ENCODE measurements around the gene CPPED1. TPM values are rescaled to one million over a fixed set of nuclear protein-coding genes. Genes with fewer than 3 reads are reported as not detected.

Gene CPPED1
- total and polyA plus RNA-seq, 7 donors = 2.7 to 6.1 (median 3.5) TPM

DNA sequence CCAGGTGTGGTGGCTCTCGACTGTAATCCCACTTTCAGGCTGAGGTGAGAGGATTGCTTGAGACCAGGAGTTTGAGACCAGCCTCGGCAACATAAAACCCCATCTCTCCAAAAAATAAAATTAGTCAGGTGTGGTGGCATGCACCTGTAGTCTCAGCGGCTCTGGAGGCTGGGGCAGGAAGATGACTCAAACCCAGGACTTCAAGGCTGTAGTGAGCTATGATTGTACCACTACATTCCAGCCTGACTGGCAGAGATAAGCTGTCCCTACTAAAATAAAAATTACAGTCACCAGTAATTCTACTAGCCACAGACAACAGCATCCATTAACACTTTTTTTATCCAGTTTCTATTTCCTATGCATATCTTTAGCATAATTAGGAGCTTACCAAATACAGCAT, 176.3 kb downstream of the CPPED1 start:
- DNase-seq (no peak), ATAC-seq (no peak)
- Histone ChIP-seq H3K27ac (no peak overlapping the region), H3K4me1 (no peaks in the 10 kb centered on the region), H3K4me3 (no peak overlapping the region), H3K27me3 (ENCODE audit: insufficient read depth in 3 of 3, low read length in 2 of 3) (no peaks in the 10 kb centered on the region), H3K9me3 (no peaks in the 10 kb centered on the region), H3K36me3 (ENCODE audit: insufficient read depth in 1 of 2, low read depth in 1 of 2) (no peaks in the 10 kb centered on the region)
- TF ChIP-seq, protein P1, sequence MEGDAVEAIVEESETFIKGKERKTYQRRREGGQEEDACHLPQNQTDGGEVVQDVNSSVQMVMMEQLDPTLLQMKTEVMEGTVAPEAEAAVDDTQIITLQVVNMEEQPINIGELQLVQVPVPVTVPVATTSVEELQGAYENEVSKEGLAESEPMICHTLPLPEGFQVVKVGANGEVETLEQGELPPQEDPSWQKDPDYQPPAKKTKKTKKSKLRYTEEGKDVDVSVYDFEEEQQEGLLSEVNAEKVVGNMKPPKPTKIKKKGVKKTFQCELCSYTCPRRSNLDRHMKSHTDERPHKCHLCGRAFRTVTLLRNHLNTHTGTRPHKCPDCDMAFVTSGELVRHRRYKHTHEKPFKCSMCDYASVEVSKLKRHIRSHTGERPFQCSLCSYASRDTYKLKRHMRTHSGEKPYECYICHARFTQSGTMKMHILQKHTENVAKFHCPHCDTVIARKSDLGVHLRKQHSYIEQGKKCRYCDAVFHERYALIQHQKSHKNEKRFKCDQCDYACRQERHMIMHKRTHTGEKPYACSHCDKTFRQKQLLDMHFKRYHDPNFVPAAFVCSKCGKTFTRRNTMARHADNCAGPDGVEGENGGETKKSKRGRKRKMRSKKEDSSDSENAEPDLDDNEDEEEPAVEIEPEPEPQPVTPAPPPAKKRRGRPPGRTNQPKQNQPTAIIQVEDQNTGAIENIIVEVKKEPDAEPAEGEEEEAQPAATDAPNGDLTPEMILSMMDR (IDR thresholded peaks at IDR 0.05) = no peak
- WGBS, 3 donors = 82 to 92% (median 84%) methylated on average over 3 of the region's 3 CpGs
- intact Hi-C loops (cut with DNase I) = no loop called here

DNA sequence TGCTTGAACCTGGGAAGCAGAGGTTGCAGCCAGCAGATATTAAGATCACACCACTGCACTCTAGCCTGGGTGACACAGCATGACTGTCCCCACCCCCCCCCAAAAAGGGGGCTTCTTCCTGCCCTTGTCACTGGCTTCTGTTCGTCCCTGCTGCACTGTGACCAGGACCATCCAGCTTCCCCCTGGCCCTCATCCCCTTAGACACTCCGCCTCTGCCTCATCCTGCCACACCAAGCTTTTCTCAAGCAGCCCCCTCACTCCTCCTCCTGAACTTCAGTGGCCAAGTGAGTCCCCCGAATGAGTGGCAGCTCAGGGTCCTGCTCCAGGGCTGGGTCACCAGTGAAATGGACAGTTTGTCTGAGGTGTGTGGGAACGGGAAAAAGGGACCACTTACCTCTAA, 177.3 kb downstream of the CPPED1 start:
- TF ChIP-seq, protein P1 (IDR thresholded peaks at IDR 0.05) = no peak
- Histone ChIP-seq H3K27ac (no peak overlapping the region), H3K9me3 (no peaks in the 10 kb centered on the region), H3K27me3 (ENCODE audit: insufficient read depth in 3 of 3, low read length in 2 of 3) (no peaks in the 10 kb centered on the region), H3K4me1 (no peaks in the 10 kb centered on the region), H3K36me3 (ENCODE audit: insufficient read depth in 1 of 2, low read depth in 1 of 2) (no peaks in the 10 kb centered on the region), H3K4me3 (no peak overlapping the region)
- intact Hi-C loops (cut with DNase I) = no loop called here
- ATAC-seq (no peak), DNase-seq (no peak)
- 64 to 72% (median 67%) methylated on average over 4 of the region's 4 CpGs for WGBS, 3 donors

DNA sequence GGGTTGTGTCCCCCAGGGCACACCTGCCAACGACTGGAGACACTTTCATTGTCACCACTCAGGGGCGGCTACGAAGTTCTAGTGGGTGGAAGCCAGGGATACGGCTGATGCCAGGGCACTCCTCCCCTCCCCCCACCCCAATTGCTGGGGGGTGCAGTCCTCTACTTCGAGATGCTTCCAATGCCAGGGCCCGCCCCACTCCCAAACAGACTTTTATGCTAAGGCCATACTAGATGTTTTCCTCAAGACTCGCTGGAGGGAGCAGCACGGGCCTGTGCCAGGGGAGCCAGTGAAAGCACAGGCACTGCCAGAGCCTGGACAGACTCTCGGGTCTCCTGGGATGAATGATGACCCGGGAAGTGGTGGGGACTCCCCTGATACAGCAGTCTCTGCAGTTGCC, 178.0 kb downstream of the CPPED1 start:
- ATAC-seq (no peak), DNase-seq (no peak)
- TF ChIP-seq, protein P1 (IDR thresholded peaks at IDR 0.05) = no peak

DNA sequence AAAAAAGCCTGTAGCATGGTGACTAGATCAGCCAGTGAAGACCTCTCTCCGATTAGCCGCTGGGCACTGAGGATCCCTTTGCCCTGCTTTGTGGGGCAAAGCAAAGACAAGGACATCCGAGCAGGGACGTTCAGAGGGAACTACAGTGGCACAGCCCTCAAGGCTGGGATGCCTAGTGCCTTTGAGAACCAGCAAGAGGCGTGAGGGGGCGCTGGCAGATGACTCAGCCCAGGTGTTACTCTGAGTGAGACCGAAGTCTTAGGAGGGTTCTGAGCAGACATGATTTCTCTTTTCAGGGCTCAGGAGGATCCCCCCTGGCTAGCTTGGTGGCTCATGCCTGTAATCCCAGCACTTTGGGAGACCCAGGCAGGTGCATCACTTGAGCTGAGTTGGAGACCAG, 178.6 kb downstream of the CPPED1 start:
- ATAC-seq (no peak), DNase-seq (no peak)
- Histone ChIP-seq H3K36me3 (ENCODE audit: insufficient read depth in 1 of 2, low read depth in 1 of 2) (no peaks in the 10 kb centered on the region), H3K4me3 (no peak overlapping the region), H3K27ac (no peak overlapping the region), H3K27me3 (ENCODE audit: insufficient read depth in 3 of 3, low read length in 2 of 3) (no peaks in the 10 kb centered on the region), H3K4me1 (no peaks in the 10 kb centered on the region), H3K9me3 (no peaks in the 10 kb centered on the region)
- TF ChIP-seq, protein P1 (IDR thresholded peaks at IDR 0.05) = no peak
- WGBS, 3 donors = 72 to 85% (median 77%) methylated on average over 7 of the region's 7 CpGs
- intact Hi-C loops (cut with DNase I) = no loop called here

More for the DNA sequence above, 178.0 kb downstream of the CPPED1 start:
- no peaks in the 10 kb centered on the region for H3K27me3 ChIP-seq (ENCODE audit: insufficient read depth in 3 of 3, low read length in 2 of 3)
- intact Hi-C loops (cut with DNase I) = no loop called here
- no peaks in the 10 kb centered on the region for H3K4me1 ChIP-seq
- 65 to 72% (median 65%) methylated on average over 10 of the region's 10 CpGs for WGBS, 3 donors
- no peak overlapping the region for H3K4me3 ChIP-seq
- no peaks in the 10 kb centered on the region for H3K9me3 ChIP-seq
- H3K36me3 ChIP-seq (ENCODE audit: insufficient read depth in 1 of 2, low read depth in 1 of 2) = no peaks in the 10 kb centered on the region
- H3K27ac ChIP-seq = no peak overlapping the region

DNA sequence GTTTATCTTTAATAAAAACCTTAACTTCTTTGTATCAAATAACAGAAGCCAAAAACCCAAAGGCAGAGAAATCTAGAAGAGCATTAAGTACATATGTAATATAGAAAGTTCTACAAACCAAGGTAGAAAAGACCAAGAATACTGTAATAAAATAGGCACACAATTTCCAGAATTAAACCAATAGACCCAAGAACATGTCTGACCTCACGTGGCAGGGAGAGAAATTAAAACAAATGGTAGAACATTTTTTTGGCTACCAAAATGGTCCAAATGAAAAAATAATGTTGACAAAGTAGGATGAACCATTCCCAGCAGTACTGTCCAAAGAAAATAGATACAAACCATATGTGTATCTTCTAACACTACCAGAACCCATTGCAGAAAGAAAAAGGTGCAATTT, 183.5 kb downstream of the CPPED1 start:
- Histone ChIP-seq H3K27me3 (ENCODE audit: insufficient read depth in 3 of 3, low read length in 2 of 3) (no peaks in the 10 kb centered on the region), H3K4me1 (no peaks in the 10 kb centered on the region), H3K36me3 (ENCODE audit: insufficient read depth in 1 of 2, low read depth in 1 of 2) (no peaks in the 10 kb centered on the region), H3K4me3 (no peak overlapping the region), H3K27ac (no peak overlapping the region), H3K9me3 (no peaks in the 10 kb centered on the region)
- 27 to 41% (median 31%) methylated on average over 1 of the region's 1 CpG for WGBS, 3 donors
- ATAC-seq (no peak), DNase-seq (no peak)
- intact Hi-C loops (cut with DNase I) = no loop called here
- TF ChIP-seq, protein P1 (IDR thresholded peaks at IDR 0.05) = no peak

Measured in psoas muscle (tissue), 8 donors.